Measurements from ENCODE around the gene TCERG1.

TCERG1 gene

GRCh38 chr5:146458894-146459293 lies 11.8 kb downstream of the TCERG1 start:
- no peak for DNase-seq

- DNase-seq = no peak
These were observed 14.2 kb downstream of the TCERG1 start for GRCh38 chr5:146461319-146461718.

- no peak for DNase-seq
These were observed 16.3 kb downstream of the TCERG1 start for GRCh38 chr5:146463446-146463845.

- no peak for DNase-seq
These were observed 19.6 kb downstream of the TCERG1 start for GRCh38 chr5:146466521-146467349.

- no peak for DNase-seq
These were observed 20.6 kb downstream of the TCERG1 start for GRCh38 chr5:146467760-146468159.

GRCh38 chr5:146474065-146474464 lies 26.9 kb downstream of the TCERG1 start:
- no peak for DNase-seq

- DNase-seq = no peak
These were observed 28.2 kb downstream of the TCERG1 start for GRCh38 chr5:146475190-146475780.

- no peak for DNase-seq
These were observed 28.8 kb downstream of the TCERG1 start for GRCh38 chr5:146475906-146476305.

GRCh38 chr5:146482775-146483174 lies 35.6 kb downstream of the TCERG1 start:
- no peak for DNase-seq

- no peak for DNase-seq
These were observed 37.7 kb downstream of the TCERG1 start for GRCh38 chr5:146484714-146485391.

- no peak for DNase-seq
These were observed 43.1 kb downstream of the TCERG1 start for GRCh38 chr5:146490089-146490843.

- no peak for DNase-seq
These were observed 47.5 kb downstream of the TCERG1 start for GRCh38 chr5:146494656-146495055.

GRCh38 chr5:146499680-146500079 lies 52.5 kb downstream of the TCERG1 start:
- no peak for DNase-seq

GRCh38 chr5:146507428-146507827 lies 60.3 kb downstream of the TCERG1 start:
- no peak for DNase-seq

- no peak for DNase-seq
These were observed 63.5 kb downstream of the TCERG1 start for GRCh38 chr5:146510559-146511125.

GRCh38 chr5:146513462-146513861 lies 66.3 kb downstream of the TCERG1 start:
- DNase-seq = no peak

- DNase-seq = no peak
These were observed 67.4 kb downstream of the TCERG1 start for GRCh38 chr5:146514575-146514974.

GRCh38 chr5:146515473-146516150 lies 68.5 kb downstream of the TCERG1 start:
- DNase-seq = no peak

GRCh38 chr5:146516151-146516475 lies 69.0 kb downstream of the TCERG1 start, which contains the start of gene GPR151:
GPR151 (minus strand) TSS chr5:146516190; CDS start chr5:146516113, 77 bp downstream.
- DNase-seq = no peak

GRCh38 chr5:146519554-146519953 lies 72.4 kb downstream of the TCERG1 start:
- DNase-seq = no peak

- DNase-seq = no peak
These were observed 73.6 kb downstream of the TCERG1 start for GRCh38 chr5:146520731-146521130.

- DNase-seq = no peak
These were observed 74.4 kb downstream of the TCERG1 start for GRCh38 chr5:146521403-146522106.

Measured in activated naive CD4-positive, alpha-beta T cell treated with anti-CD3 and anti-CD28 coated beads, Interleukin-2, amount 50 U/mL, for 16 hours (primary cell).